ENCODE measurements around the gene ZDHHC1.

GRCh38 chr16:67394155-67395104 lies 21.8 kb downstream of the ZDHHC1 start:
- TF ChIP-seq POLR2A (IDR thresholded peaks at IDR 0.05), result no peak
- TF ChIP-seq, protein P1, sequence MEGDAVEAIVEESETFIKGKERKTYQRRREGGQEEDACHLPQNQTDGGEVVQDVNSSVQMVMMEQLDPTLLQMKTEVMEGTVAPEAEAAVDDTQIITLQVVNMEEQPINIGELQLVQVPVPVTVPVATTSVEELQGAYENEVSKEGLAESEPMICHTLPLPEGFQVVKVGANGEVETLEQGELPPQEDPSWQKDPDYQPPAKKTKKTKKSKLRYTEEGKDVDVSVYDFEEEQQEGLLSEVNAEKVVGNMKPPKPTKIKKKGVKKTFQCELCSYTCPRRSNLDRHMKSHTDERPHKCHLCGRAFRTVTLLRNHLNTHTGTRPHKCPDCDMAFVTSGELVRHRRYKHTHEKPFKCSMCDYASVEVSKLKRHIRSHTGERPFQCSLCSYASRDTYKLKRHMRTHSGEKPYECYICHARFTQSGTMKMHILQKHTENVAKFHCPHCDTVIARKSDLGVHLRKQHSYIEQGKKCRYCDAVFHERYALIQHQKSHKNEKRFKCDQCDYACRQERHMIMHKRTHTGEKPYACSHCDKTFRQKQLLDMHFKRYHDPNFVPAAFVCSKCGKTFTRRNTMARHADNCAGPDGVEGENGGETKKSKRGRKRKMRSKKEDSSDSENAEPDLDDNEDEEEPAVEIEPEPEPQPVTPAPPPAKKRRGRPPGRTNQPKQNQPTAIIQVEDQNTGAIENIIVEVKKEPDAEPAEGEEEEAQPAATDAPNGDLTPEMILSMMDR (IDR thresholded peaks at IDR 0.05), result no peak

Data from Peyer's patch (tissue), 4 donors.